Left lung (tissue), 10 donors: ENCODE measurements around the gene MMAB. TPM values are rescaled to one million over a fixed set of nuclear protein-coding genes. Genes with fewer than 3 reads are reported as not detected.

Experiments
- ATAC-seq: fragments of 200-7000 bp; cut with Tn5 transposase; one replicate; pipeline ENCODE4 v1.9.1; 2020; ENCODE audit warnings: moderate library complexity
- DNase-seq, 4 donors: peaks; one replicate each; pipeline ENCODE4 v3.0.0-alpha.2; 2013 to 2020
- H3K27ac ChIP-seq, 2 donors: fragments of 200-600 bp; sonication (generic) in 1 of 2; one replicate each; pipeline versions ENCODE4 v1.5.0 to v1.8.0; 2020 to 2021
- H3K27me3 ChIP-seq, 2 donors: fragments of 200-600 bp; sonication (generic) in 1 of 2; one replicate each; pipeline versions ENCODE4 v1.5.0 to v1.8.0; 2020 to 2021
- H3K36me3 ChIP-seq, 2 donors: fragments of 200-600 bp; sonication (generic) in 1 of 2; one replicate each; pipeline versions ENCODE4 v1.5.0 to v1.8.0; 2020 to 2021
- H3K4me1 ChIP-seq, 2 donors: fragments of 200-600 bp; one replicate each; pipeline ENCODE4 v1.8.0; 2021
- H3K4me3 ChIP-seq, 2 donors: fragments of 200-600 bp; sonication (generic) in 1 of 2; one replicate each; pipeline versions ENCODE4 v1.5.0 to v1.8.0; 2020 to 2021; ENCODE audit warnings: mild to moderate bottlenecking in 1 of 2
- H3K9me3 ChIP-seq, 2 donors: fragments of 200-600 bp; sonication (generic) in 1 of 2; one replicate each; pipeline versions ENCODE4 v1.5.0 to v1.8.0; 2020 to 2021
- intact Hi-C, 2 donors: fragments of 100-400 bp; cut with DNase I; formaldehyde crosslinking; loops; one replicate each; pipeline versions ENCODE4 v1.11.2 to v1.14.2; 2022
- polyA plus RNA-seq, 6 donors: library from polyadenylated mRNA; unstranded; fragments of 120-200 nt; gene quantifications; one replicate each; pipeline ENCODE4 v1.2.1, GENCODE V29; 2013; ENCODE audit not compliant: insufficient read length in 6 of 6
- total RNA-seq, 2 donors: library from RNA; stranded (reverse); fragmentation: NEBNext Ultra II Directional; extraction: Animal tissue kit (Norgen Biotek cat#: 25700); gene quantifications; one replicate each; pipeline ENCODE4 v1.2.1, GENCODE V29; 2021
- TF ChIP-seq, protein P1 (sequence below), 2 donors: fragments of 200-600 bp; sonication (generic) in 1 of 2; IDR thresholded peaks; one replicate each; pipeline versions ENCODE4 v1.5.0 to v1.8.0; 2021; ENCODE audit warnings: antibody characterized with exemption in 2 of 2
- donor health status: DM: no; HTN: yes; CAD: no.
- donor health status: DM: no; HTN: no; CAD: no.

The MMAB gene
- total and polyA plus RNA-seq, 8 donors: 24.9 to 76.1 (median 32.3) TPM

DNA sequence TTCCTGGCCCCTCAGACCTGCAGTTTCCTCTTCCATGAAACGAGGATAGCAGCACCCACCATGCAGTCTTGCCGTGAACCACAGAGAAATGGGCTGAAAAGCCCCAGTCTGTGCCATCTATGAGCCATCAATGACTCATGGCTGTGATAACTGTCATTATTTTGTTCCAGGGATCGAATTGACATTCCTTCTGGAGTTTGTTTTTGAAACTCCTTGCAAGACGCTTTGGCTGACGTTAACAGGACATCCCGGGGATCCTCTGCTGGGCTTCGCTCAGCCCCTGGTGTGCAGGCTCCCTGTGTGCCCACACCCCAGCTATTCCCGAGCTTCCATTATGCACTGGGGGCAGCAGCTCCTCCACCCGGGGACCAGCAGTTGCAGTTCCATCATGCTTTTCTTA is 33.8 kb downstream of the MMAB start:
- Histone ChIP-seq H3K4me1 (no peaks in the 10 kb centered on the region), H3K27ac (no peak overlapping the region), H3K27me3 (no peaks in the 10 kb centered on the region), H3K4me3 (no peak overlapping the region), H3K36me3 (peaks cover 0 to 33% of the 10 kb centered on the region in 2 donors), H3K9me3 (no peaks in the 10 kb centered on the region)
- intact Hi-C loops: no loop called here
- TF ChIP-seq, protein P1, sequence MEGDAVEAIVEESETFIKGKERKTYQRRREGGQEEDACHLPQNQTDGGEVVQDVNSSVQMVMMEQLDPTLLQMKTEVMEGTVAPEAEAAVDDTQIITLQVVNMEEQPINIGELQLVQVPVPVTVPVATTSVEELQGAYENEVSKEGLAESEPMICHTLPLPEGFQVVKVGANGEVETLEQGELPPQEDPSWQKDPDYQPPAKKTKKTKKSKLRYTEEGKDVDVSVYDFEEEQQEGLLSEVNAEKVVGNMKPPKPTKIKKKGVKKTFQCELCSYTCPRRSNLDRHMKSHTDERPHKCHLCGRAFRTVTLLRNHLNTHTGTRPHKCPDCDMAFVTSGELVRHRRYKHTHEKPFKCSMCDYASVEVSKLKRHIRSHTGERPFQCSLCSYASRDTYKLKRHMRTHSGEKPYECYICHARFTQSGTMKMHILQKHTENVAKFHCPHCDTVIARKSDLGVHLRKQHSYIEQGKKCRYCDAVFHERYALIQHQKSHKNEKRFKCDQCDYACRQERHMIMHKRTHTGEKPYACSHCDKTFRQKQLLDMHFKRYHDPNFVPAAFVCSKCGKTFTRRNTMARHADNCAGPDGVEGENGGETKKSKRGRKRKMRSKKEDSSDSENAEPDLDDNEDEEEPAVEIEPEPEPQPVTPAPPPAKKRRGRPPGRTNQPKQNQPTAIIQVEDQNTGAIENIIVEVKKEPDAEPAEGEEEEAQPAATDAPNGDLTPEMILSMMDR (IDR thresholded peaks at IDR 0.05): no peak
- ATAC-seq: no peak
- DNase-seq: no peak

DNA sequence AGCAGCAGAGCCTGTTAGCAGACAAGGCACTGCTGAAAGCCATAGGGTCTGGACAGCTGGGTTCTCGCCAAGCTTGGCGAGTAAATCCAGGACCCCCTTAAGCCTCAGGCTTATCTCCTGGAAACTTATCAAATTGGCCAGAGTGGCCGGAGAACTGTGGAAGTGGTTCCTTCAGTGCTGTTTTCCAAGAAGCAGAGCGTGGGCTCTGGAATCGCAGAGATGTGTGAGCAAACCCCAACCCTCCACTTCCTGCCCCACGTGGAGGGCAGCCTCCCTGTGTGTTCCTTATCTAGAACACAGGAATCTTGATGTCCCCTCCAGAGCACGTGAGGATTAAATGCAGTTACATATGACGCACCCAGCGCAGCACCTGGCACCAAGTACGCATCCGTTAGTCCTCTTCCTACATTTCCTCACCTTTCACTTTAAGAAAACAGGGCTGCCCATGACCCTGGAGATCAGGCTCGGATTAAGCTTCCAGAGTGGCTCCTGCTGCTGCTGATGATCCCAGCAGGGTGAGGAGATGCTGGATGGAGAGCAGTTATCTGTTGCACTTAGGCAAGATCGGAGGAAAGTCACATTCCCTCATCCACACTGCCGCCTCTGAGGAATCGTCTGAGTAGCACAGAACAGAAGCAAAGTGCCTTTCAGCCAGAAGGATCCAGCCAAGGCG is 35.0 kb downstream of the MMAB start:
- no peaks in the 10 kb centered on the region for H3K4me1 ChIP-seq
- ATAC-seq: no peak
- H3K4me3 ChIP-seq: no peak overlapping the region
- peaks cover 0 to 45% of the 10 kb centered on the region in 2 donors for H3K36me3 ChIP-seq
- TF ChIP-seq, protein P1 (IDR thresholded peaks at IDR 0.05): no peak
- DNase-seq: no peak
- no peaks in the 10 kb centered on the region for H3K27me3 ChIP-seq
- intact Hi-C loops: no loop called here
- no peak overlapping the region for H3K27ac ChIP-seq
- no peaks in the 10 kb centered on the region for H3K9me3 ChIP-seq

- no peaks in the 10 kb centered on the region for H3K27me3 ChIP-seq
- H3K36me3 ChIP-seq: peaks cover 0 to 57% of the 10 kb centered on the region in 2 donors
- TF ChIP-seq, protein P1 (IDR thresholded peaks at IDR 0.05): no peak
- H3K9me3 ChIP-seq: no peaks in the 10 kb centered on the region
- H3K27ac ChIP-seq: no peak overlapping the region
- intact Hi-C loops: no loop called here
- no peak for DNase-seq
- ATAC-seq: no peak
- no peaks in the 10 kb centered on the region for H3K4me1 ChIP-seq
- no peak overlapping the region for H3K4me3 ChIP-seq
These were observed 36.2 kb downstream of the MMAB start for GRCh38 chr12:109537136-109537535.

DNA sequence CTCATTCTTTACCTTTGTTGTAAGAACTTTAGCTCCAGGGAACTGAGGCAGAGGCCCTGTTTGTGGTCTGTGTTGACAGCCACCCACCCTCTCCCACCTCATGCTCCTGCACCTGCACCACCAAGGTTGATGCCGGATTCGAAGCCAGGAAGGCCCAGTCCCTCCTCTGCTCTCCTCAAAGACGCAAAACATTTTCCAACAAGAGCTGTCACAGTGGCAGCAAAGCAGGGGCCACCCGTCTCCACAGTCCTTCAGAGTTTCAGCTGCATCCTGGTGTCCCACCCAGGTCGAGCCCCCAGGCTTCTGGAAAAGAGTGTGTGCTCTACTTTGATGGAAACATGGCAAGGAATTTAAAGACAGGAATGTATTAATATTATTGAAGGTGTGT is 37.4 kb downstream of the MMAB start:
- H3K27me3 ChIP-seq: no peaks in the 10 kb centered on the region
- DNase-seq: no peak
- no peaks in the 10 kb centered on the region for H3K9me3 ChIP-seq
- H3K36me3 ChIP-seq: peaks cover 0 to 70% of the 10 kb centered on the region in 2 donors
- TF ChIP-seq, protein P1 (IDR thresholded peaks at IDR 0.05): no peak
- intact Hi-C loops: no loop called here
- no peak for ATAC-seq
- no peak overlapping the region for H3K4me3 ChIP-seq
- H3K27ac ChIP-seq: no peak overlapping the region
- H3K4me1 ChIP-seq: no peaks in the 10 kb centered on the region

- Histone ChIP-seq H3K36me3 (peaks cover 0 to 75% of the 10 kb centered on the region in 2 donors), H3K27ac (no peak overlapping the region), H3K27me3 (no peaks in the 10 kb centered on the region), H3K4me1 (no peaks in the 10 kb centered on the region), H3K9me3 (no peaks in the 10 kb centered on the region), H3K4me3 (no peak overlapping the region)
- DNase-seq: no peak
- ATAC-seq: no peak
- intact Hi-C loops: no loop called here
- TF ChIP-seq, protein P1 (IDR thresholded peaks at IDR 0.05): no peak
These were observed 38.0 kb downstream of the MMAB start for GRCh38 chr12:109535231-109535862.
